GM23338 (cell line): ENCODE results near the gene ALKAL2. TPM values are rescaled to one million over a fixed set of nuclear protein-coding genes. Genes with fewer than 3 reads are reported as not detected.

ENCODE experiments used
- ATAC-seq: fragments of 200-7000 bp; cut with Tn5 transposase; 3 replicates; pipeline ENCODE4 v1.9.1; 2020
- DNase-seq: peaks from one replicate; pipeline ENCODE4 v3.0.0-alpha.2; 2015; ENCODE audit warnings: low spot score
- H2AFZ ChIP-seq: fragments of 200-600 bp; sonication (generic); 2 replicates; pipeline ENCODE4 v1.8.0; 2016; ENCODE audit warnings: antibody characterized with exemption, mild to moderate bottlenecking, moderate library complexity
- H3F3A ChIP-seq: fragments of 200-600 bp; sonication (generic); replicated peaks from 2 replicates; pipeline ENCODE4 v1.8.0; 2017; ENCODE audit warnings: antibody characterized with exemption, mixed run types, low read depth
- H3K27ac ChIP-seq: fragments of 200-600 bp; sonication (generic); 2 replicates; pipeline ENCODE4 v1.6.1; 2016; ENCODE audit warnings: low read depth
- H3K27me3 ChIP-seq: fragments of 200-600 bp; sonication (generic); 2 replicates; pipeline ENCODE4 v1.8.0; 2016; ENCODE audit warnings: mild to moderate bottlenecking, mixed run types, moderate library complexity; ENCODE audit not compliant: insufficient read depth
- H3K36me3 ChIP-seq: fragments of 200-600 bp; sonication (generic); 2 replicates; pipeline ENCODE4 v1.8.0; 2016; ENCODE audit warnings: mild to moderate bottlenecking; ENCODE audit not compliant: insufficient read depth
- H3K4me1 ChIP-seq: fragments of 200-600 bp; sonication (generic); 2 replicates; pipeline ENCODE4 v1.8.0; 2016; ENCODE audit warnings: mild to moderate bottlenecking, moderate library complexity; ENCODE audit not compliant: insufficient read depth
- H3K4me2 ChIP-seq: fragments of 200-600 bp; sonication (generic); 2 replicates; pipeline ENCODE4 v1.7.1; 2017; ENCODE audit warnings: mixed run types
- H3K4me3 ChIP-seq: fragments of 200-600 bp; sonication (generic); 2 replicates; pipeline ENCODE4 v1.6.1; 2016; ENCODE audit warnings: mixed run types
- H3K79me2 ChIP-seq: fragments of 200-600 bp; sonication (generic); replicated peaks from 2 replicates; pipeline ENCODE4 v1.8.0; 2017; ENCODE audit warnings: mild to moderate bottlenecking; ENCODE audit not compliant: insufficient read depth
- H3K9me2 ChIP-seq: fragments of 200-600 bp; sonication (generic); 2 replicates; pipeline ENCODE4 v1.8.0; 2017; ENCODE audit not compliant: insufficient read depth
- H4K20me1 ChIP-seq: fragments of 200-600 bp; sonication (generic); replicated peaks from 2 replicates; pipeline ENCODE4 v1.8.0; 2017; ENCODE audit warnings: mild to moderate bottlenecking; ENCODE audit not compliant: insufficient read depth
- H3K27ac Mint-ChIP-seq: 2 replicates; pipeline ENCODE4 v1.8.0; 2020; ENCODE audit warnings: inconsistent platforms, mild to moderate bottlenecking, moderate library complexity, mixed read lengths
- H3K27me3 Mint-ChIP-seq: 3 replicates; pipeline ENCODE4 v1.8.0; 2022; ENCODE audit warnings: low read depth, mild to moderate bottlenecking, moderate library complexity, mixed read lengths, inconsistent platforms; ENCODE audit not compliant: insufficient read depth, poor library complexity
- H3K36me3 Mint-ChIP-seq: 3 replicates; pipeline ENCODE4 v1.8.0; 2021; ENCODE audit warnings: low read depth, mild to moderate bottlenecking, inconsistent platforms, moderate library complexity, mixed read lengths
- H3K4me1 Mint-ChIP-seq: 3 replicates; pipeline ENCODE4 v1.8.0; 2020; ENCODE audit warnings: mild to moderate bottlenecking, inconsistent platforms, mixed read lengths
- H3K4me3 Mint-ChIP-seq: 3 replicates; pipeline ENCODE4 v1.8.0; 2021; ENCODE audit warnings: moderate library complexity, mild to moderate bottlenecking, inconsistent platforms, mixed read lengths
- H3K9me3 Mint-ChIP-seq: 3 replicates; pipeline ENCODE4 v1.8.0; 2020; ENCODE audit warnings: moderate library complexity, mild to moderate bottlenecking, inconsistent platforms, mixed read lengths
- CREB1 ChIP-seq: fragments of 250-450 bp; sonication (Bioruptor Pico); IDR thresholded peaks from 2 replicates; pipeline ENCODE4 v1.5.0; 2020; ENCODE audit warnings: low read depth, mild to moderate bottlenecking, moderate library complexity
- CTCF ChIP-seq, 2 experiments: fragments of 200-600 bp in 1 of 2; sonication (generic) in 1 of 2; conservative IDR thresholded peaks; 2 replicates each; pipeline versions ENCODE4 v1.5.1 to v1.6.1; 2016 to 2017; ENCODE audit warnings: antibody characterized with exemption in 2 of 2, low read depth in 2 of 2, mild to moderate bottlenecking in 2 of 2, moderate library complexity in 1 of 2
- ETS1 ChIP-seq: IDR thresholded peaks from 2 replicates; pipeline ENCODE4 v1.6.1; 2016; ENCODE audit warnings: antibody characterized with exemption
- EZH2 ChIP-seq: fragments of 200-600 bp; sonication (generic); IDR thresholded peaks from one replicate; pipeline ENCODE4 v1.8.0; 2017; ENCODE audit warnings: antibody characterized with exemption, mild to moderate bottlenecking, low read depth; ENCODE audit not compliant: unreplicated experiment
- EZH2phosphoT487 ChIP-seq: fragments of 200-600 bp; sonication (generic); IDR thresholded peaks from one replicate; pipeline ENCODE4 v1.8.1; 2018; ENCODE audit warnings: antibody characterized with exemption; ENCODE audit not compliant: unreplicated experiment
- JUNB ChIP-seq: IDR thresholded peaks from one replicate; pipeline ENCODE4 v1.6.1; 2016; ENCODE audit warnings: antibody characterized with exemption; ENCODE audit not compliant: unreplicated experiment
- NANOG ChIP-seq: IDR thresholded peaks from 2 replicates; pipeline ENCODE4 v1.6.1; 2016; ENCODE audit warnings: antibody characterized with exemption, borderline replicate concordance
- POLR2AphosphoS5 ChIP-seq: IDR thresholded peaks from 2 replicates; pipeline ENCODE4 v1.6.1; 2016; ENCODE audit warnings: antibody characterized with exemption, low read depth
- STAT1 ChIP-seq: IDR thresholded peaks from one replicate; pipeline ENCODE4 v1.6.1; 2016; ENCODE audit warnings: antibody characterized with exemption; ENCODE audit not compliant: unreplicated experiment
- ZNF331 ChIP-seq: fragments of 250-450 bp; sonication (Bioruptor Pico); IDR thresholded peaks from 2 replicates; pipeline ENCODE4 v1.5.0; 2020; ENCODE audit warnings: low read depth, mild to moderate bottlenecking, moderate library complexity
- ZNF462 ChIP-seq: fragments of 250-450 bp; sonication (Bioruptor Pico); IDR thresholded peaks from 2 replicates; pipeline ENCODE4 v1.5.0; 2020; ENCODE audit warnings: mild to moderate bottlenecking, moderate library complexity
- polyA plus RNA-seq: library from polyadenylated mRNA; unstranded; fragments of >200 nt; fragmentation: Nextera tagmentation; extraction: Ambion mirVana; gene quantifications from 2 replicates; pipeline ENCODE4 v1.2.1, GENCODE V29; 2016
- total RNA-seq: library from RNA; depleted of rRNA; stranded (reverse); fragments of >200 nt; shearing (Covaris generic); gene quantifications from 2 replicates; pipeline ENCODE4 v1.2.3, GENCODE V29; 2014

Gene ALKAL2
- total and polyA plus RNA-seq, 2 experiments from 2014 or later = 6.4 to 12.1 TPM

GRCh38 chr2:236993-237539, 50.8 kb downstream of the ALKAL2 start (continued):
- TF ChIP-seq JUNB (no peak), NANOG (no peak), EZH2phosphoT487 (no peak), POLR2AphosphoS5 (no peak), EZH2 (no peak), CTCF (conservative IDR thresholded peaks at IDR 0.05; ENCODE audit: low read depth in 2 of 2) (no peak), STAT1 (no peak), ETS1 (no peak), CREB1 (CRISPR knock-in tag) (no peak), ZNF331 (CRISPR knock-in tag) (no peak)

GRCh38 chr2:234421-234820, 53.5 kb downstream of the ALKAL2 start:
- Histone ChIP-seq H3K4me1 (peaks cover 17% of the 10 kb centered on the region), H3K27ac (no peak overlapping the region), H3K27me3 (no peaks in the 10 kb centered on the region), H4K20me1 (no peaks in the 10 kb centered on the region), H3K4me3 (no peak overlapping the region), H3K79me2 (no peaks in the 10 kb centered on the region), H3K9me2 (peaks cover 5% of the 10 kb centered on the region; the same call in 1 of the 2 replicates), H3K36me3 (no peaks in the 10 kb centered on the region), H3K4me2 (no peak overlapping the region), H2AFZ (no peak overlapping the region), H3F3A (no peaks in the 10 kb centered on the region)
- Mint-ChIP-seq H3K27ac (no peak overlapping the region), H3K9me3 (no peaks in the 10 kb centered on the region), H3K4me3 (no peak overlapping the region), H3K27me3 (peaks cover 3% of the 10 kb centered on the region), H3K36me3 (peaks cover 12% of the 10 kb centered on the region), H3K4me1 (peaks cover 33% of the 10 kb centered on the region)
- no peak for DNase-seq
- ATAC-seq = no peak
- TF ChIP-seq NANOG (no peak), CTCF (conservative IDR thresholded peaks at IDR 0.05; ENCODE audit: low read depth in 2 of 2) (no peak), ZNF331 (CRISPR knock-in tag) (no peak), POLR2AphosphoS5 (no peak), EZH2 (no peak), ZNF462 (CRISPR knock-in tag) (no peak), CREB1 (CRISPR knock-in tag) (no peak), ETS1 (no peak), STAT1 (no peak)
